ENCODE measurements around the gene BBC3. TPM values are rescaled to one million over a fixed set of nuclear protein-coding genes. Genes with fewer than 3 reads are reported as not detected.
A peak's percentile ranks its signal among the peaks of the same experiment; 100 is the strongest.

Gene BBC3
- total and polyA plus RNA-seq, 4 donors, result 4.1 to 22.0 (median 14.8) TPM

DNA sequence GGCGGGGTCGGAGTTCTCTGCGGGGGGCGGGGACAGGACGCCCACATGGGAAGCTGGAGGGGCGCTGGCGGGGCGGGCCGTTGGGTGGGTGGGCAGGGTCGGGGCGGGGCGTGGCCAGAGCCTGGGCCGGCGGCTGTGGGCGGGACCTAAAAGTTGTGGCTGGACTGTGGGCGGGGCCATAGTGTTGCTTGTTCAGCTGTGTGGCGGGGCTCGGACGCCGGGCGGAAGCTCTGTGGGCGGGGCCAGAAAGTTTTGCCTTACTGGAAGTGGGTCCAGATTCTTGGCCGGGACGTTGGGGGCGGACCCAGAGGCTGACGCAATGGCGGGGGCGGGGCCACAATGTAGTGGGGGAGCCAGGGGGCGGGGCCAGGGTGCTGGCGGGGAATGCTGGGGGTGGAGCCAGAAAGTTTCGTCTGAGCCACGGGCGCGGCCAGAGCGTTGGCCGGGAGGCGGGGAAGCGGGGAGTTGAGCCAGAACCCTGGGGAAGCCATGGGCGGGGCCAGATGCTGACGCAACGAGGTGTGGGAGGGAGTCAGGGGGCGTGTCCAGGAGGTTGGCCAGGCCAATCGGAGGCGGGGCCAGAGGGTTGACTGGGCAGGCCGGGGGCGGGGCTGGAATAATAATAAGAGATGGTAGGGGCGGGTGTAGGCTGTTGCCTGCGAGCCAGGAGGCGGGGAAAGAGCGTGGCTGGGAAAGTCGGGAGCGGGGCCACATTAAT is 25.9 kb upstream of the BBC3 start:
- ATAC-seq (ENCODE audit: insufficient read depth, low FRiP score), result peak; percentile 88
- peaks cover 8 to 32% (median 22%) of the 10 kb centered on the region in 4 donors for H3K36me3 ChIP-seq (ENCODE audit: control insufficient read depth in 4 of 4, insufficient read depth in 4 of 4, low read length in 4 of 4)
- peak; percentile 99 to 100 (median 100) for DNase-seq
- H3K4me1 ChIP-seq (ENCODE audit: control insufficient read depth in 5 of 5, insufficient read depth in 5 of 5, low read length in 5 of 5), result peaks cover 3 to 14% (median 7%) of the 10 kb centered on the region in 5 donors
- peak overlapping the region; percentile 90 to 95 for H3K27ac ChIP-seq (ENCODE audit: low read depth in 1 of 2, low read length in 1 of 2)
- H3K9ac ChIP-seq (ENCODE audit: insufficient read depth in 1 of 2, low read length in 2 of 2), result no peak overlapping the region
- no peaks in the 10 kb centered on the region for H3K27me3 ChIP-seq (ENCODE audit: control insufficient read depth in 3 of 3, insufficient read depth in 3 of 3, low read length in 2 of 3)
- 0 to 1% methylated on average over 42 to 52 of the region's 52 CpGs for WGBS, 2 donors
- TF ChIP-seq, protein P1, sequence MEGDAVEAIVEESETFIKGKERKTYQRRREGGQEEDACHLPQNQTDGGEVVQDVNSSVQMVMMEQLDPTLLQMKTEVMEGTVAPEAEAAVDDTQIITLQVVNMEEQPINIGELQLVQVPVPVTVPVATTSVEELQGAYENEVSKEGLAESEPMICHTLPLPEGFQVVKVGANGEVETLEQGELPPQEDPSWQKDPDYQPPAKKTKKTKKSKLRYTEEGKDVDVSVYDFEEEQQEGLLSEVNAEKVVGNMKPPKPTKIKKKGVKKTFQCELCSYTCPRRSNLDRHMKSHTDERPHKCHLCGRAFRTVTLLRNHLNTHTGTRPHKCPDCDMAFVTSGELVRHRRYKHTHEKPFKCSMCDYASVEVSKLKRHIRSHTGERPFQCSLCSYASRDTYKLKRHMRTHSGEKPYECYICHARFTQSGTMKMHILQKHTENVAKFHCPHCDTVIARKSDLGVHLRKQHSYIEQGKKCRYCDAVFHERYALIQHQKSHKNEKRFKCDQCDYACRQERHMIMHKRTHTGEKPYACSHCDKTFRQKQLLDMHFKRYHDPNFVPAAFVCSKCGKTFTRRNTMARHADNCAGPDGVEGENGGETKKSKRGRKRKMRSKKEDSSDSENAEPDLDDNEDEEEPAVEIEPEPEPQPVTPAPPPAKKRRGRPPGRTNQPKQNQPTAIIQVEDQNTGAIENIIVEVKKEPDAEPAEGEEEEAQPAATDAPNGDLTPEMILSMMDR (IDR thresholded peaks at IDR 0.05; ENCODE audit: control extremely low read depth, extremely low read depth), result no peak
- H3K4me3 ChIP-seq, result peak overlapping the region; percentile 18
- no peaks in the 10 kb centered on the region for H3K9me3 ChIP-seq (ENCODE audit: control insufficient read depth in 4 of 4, insufficient read depth in 3 of 4, low read length in 3 of 4)

GRCh38 chr19:47255879-47256692 is 25.1 kb upstream of the BBC3 start, which contains the start of gene CCDC9:
CCDC9 (plus strand) TSS chr19:47256525; CDS start chr19:47258401, 1,876 bp downstream.
- 15 to 22% methylated on average over 47 to 60 of the region's 60 CpGs for WGBS, 2 donors

GRCh38 chr19:47253970-47254369 is 23.0 kb upstream of the BBC3 start:
- no peaks in the 10 kb centered on the region for H3K27me3 ChIP-seq (ENCODE audit: control insufficient read depth in 3 of 3, insufficient read depth in 3 of 3, low read length in 2 of 3)
- ATAC-seq (ENCODE audit: insufficient read depth, low FRiP score), result no peak
- WGBS, 2 donors, result 93% methylated on average over 5 of the region's 5 CpGs
- DNase-seq, result no peak
- no peak overlapping the region for H3K27ac ChIP-seq (ENCODE audit: low read depth in 1 of 2, low read length in 1 of 2)
- peaks cover 3 to 14% (median 7%) of the 10 kb centered on the region in 5 donors for H3K4me1 ChIP-seq (ENCODE audit: control insufficient read depth in 5 of 5, insufficient read depth in 5 of 5, low read length in 5 of 5)
- peaks cover 0 to 8% (median 2%) of the 10 kb centered on the region in 4 donors for H3K36me3 ChIP-seq (ENCODE audit: control insufficient read depth in 4 of 4, insufficient read depth in 4 of 4, low read length in 4 of 4)
- H3K9ac ChIP-seq (ENCODE audit: insufficient read depth in 1 of 2, low read length in 2 of 2), result no peak overlapping the region
- no peak overlapping the region for H3K4me3 ChIP-seq
- no peaks in the 10 kb centered on the region for H3K9me3 ChIP-seq (ENCODE audit: control insufficient read depth in 4 of 4, insufficient read depth in 3 of 4, low read length in 3 of 4)
- TF ChIP-seq, protein P1 (IDR thresholded peaks at IDR 0.05; ENCODE audit: control extremely low read depth, extremely low read depth), result no peak

More at GRCh38 chr19:47255879-47256692, 25.1 kb upstream of the BBC3 start, which contains the start of gene CCDC9:
- Histone ChIP-seq H3K4me1 (ENCODE audit: control insufficient read depth in 5 of 5, insufficient read depth in 5 of 5, low read length in 5 of 5) (peaks cover 3 to 14% (median 7%) of the 10 kb centered on the region in 5 donors), H3K4me3 (peak within 1 kb of the TSS; percentile 30), H3K36me3 (ENCODE audit: control insufficient read depth in 4 of 4, insufficient read depth in 4 of 4, low read length in 4 of 4) (peaks cover 8 to 28% (median 19%) of the 10 kb centered on the region in 4 donors), H3K9me3 (ENCODE audit: control insufficient read depth in 4 of 4, insufficient read depth in 3 of 4, low read length in 3 of 4) (no peaks in the 10 kb centered on the region), H3K27me3 (ENCODE audit: control insufficient read depth in 3 of 3, insufficient read depth in 3 of 3, low read length in 2 of 3) (no peaks in the 10 kb centered on the region), H3K9ac (ENCODE audit: insufficient read depth in 1 of 2, low read length in 2 of 2) (peak within 1 kb of the TSS; percentile 52 to 77), H3K27ac (ENCODE audit: low read depth in 1 of 2, low read length in 1 of 2) (peak within 1 kb of the TSS; percentile 90 to 95)
- peak; percentile 50 for ATAC-seq (ENCODE audit: insufficient read depth, low FRiP score)
- TF ChIP-seq, protein P1 (IDR thresholded peaks at IDR 0.05; ENCODE audit: control extremely low read depth, extremely low read depth), result no peak
- DNase-seq, result peak; percentile 98

All from lung (tissue), 12 donors.